Endothelial cell (in vitro differentiated cells): ENCODE measurements around the gene TECTA. TPM values are rescaled to one million over a fixed set of nuclear protein-coding genes. Genes with fewer than 3 reads are reported as not detected.

Source experiments
- DNase-seq: peaks from one replicate; pipeline ENCODE4 v3.0.0; 2021; ENCODE audit warnings: low spot score
- H3K27ac Mint-ChIP-seq: one replicate; pipeline ENCODE4 v1.8.0; 2021; ENCODE audit warnings: mixed read lengths, inconsistent platforms; ENCODE audit not compliant: unreplicated experiment
- H3K27me3 Mint-ChIP-seq: one replicate; pipeline ENCODE4 v1.8.0; 2021; ENCODE audit warnings: mild to moderate bottlenecking, moderate library complexity, mixed read lengths, inconsistent platforms; ENCODE audit not compliant: unreplicated experiment
- H3K36me3 Mint-ChIP-seq: one replicate; pipeline ENCODE4 v1.8.0; 2021; ENCODE audit warnings: mild to moderate bottlenecking, low read depth, mixed read lengths, inconsistent platforms; ENCODE audit not compliant: unreplicated experiment
- H3K4me1 Mint-ChIP-seq: one replicate; pipeline ENCODE4 v1.8.0; 2021; ENCODE audit warnings: mild to moderate bottlenecking, mixed read lengths, inconsistent platforms; ENCODE audit not compliant: unreplicated experiment
- H3K4me3 Mint-ChIP-seq: one replicate; pipeline ENCODE4 v1.8.0; 2021; ENCODE audit warnings: mild to moderate bottlenecking, mixed read lengths, inconsistent platforms; ENCODE audit not compliant: unreplicated experiment
- H3K9me3 Mint-ChIP-seq: one replicate; pipeline ENCODE4 v1.8.0; 2021; ENCODE audit warnings: mixed read lengths, inconsistent platforms; ENCODE audit not compliant: unreplicated experiment
- CTCF ChIP-seq: fragments of 200-600 bp; sonication (generic); IDR thresholded peaks from one replicate; pipeline ENCODE4 v1.5.0; 2021; ENCODE audit warnings: antibody characterized with exemption; ENCODE audit not compliant: unreplicated experiment
- total RNA-seq: library from RNA; stranded (reverse); fragmentation: NEBNext Ultra II Directional; extraction: Animal tissue kit (Norgen Biotek cat#: 25700); gene quantifications from one replicate; pipeline ENCODE4 v1.2.1, GENCODE V29; 2021; ENCODE audit not compliant: unreplicated experiment

TECTA gene
- total RNA-seq, 1 donor from 2014 or later, result 2.2 TPM

DNA sequence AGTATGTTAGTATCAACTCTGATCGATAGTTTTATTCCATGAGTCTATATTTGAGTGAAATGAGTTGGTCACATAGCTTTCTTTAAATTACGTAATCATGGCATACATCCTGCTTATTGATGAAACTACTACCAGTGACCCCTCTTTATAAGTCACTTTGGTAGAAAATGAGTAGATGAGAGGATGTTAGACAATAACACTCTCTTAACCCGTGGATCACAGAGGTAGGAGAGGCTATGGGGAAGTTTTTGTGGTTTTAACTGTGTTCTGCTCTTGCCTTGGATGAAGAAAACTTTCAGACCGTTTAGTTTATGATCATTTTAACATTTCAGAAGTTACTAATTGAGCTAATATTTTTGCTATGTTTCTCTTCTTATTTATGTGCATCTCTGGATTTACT is 43.1 kb upstream of the TECTA start:
- Mint-ChIP-seq H3K27me3 (no peaks in the 10 kb centered on the region), H3K9me3 (no peaks in the 10 kb centered on the region), H3K4me3 (no peak overlapping the region), H3K27ac (no peak overlapping the region), H3K4me1 (no peaks in the 10 kb centered on the region), H3K36me3 (peaks cover 5% of the 10 kb centered on the region)
- DNase-seq, result no peak
- no peak for TF ChIP-seq CTCF

DNA sequence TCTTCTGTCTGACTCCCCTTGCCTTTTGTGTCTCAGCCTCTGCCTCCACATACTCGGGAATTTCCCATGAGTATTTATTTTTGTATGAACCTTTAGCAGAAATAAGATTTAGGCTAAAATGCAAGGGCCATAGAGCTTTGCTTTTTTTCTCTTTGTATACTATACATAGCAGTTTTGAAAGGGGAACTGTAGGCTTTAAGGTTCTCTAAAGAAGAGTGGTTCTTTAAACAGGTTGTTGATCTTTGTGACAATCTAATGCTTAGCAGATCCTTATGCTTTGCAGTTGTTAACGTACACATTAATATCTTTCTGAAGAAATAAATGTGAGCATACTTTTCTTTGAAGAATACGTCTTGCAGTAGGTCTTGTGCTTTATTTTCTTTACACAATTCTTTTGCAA is 42.1 kb upstream of the TECTA start:
- Mint-ChIP-seq H3K4me3 (no peak overlapping the region), H3K27ac (no peak overlapping the region), H3K9me3 (no peaks in the 10 kb centered on the region), H3K36me3 (peaks cover 5% of the 10 kb centered on the region), H3K4me1 (no peaks in the 10 kb centered on the region), H3K27me3 (no peaks in the 10 kb centered on the region)
- DNase-seq, result no peak
- no peak for TF ChIP-seq CTCF

GRCh38 chr11:121059605-121060004 is 41.4 kb upstream of the TECTA start:
- Mint-ChIP-seq H3K4me1 (no peaks in the 10 kb centered on the region), H3K9me3 (no peaks in the 10 kb centered on the region), H3K27me3 (no peaks in the 10 kb centered on the region), H3K4me3 (no peak overlapping the region), H3K27ac (no peak overlapping the region), H3K36me3 (peaks cover 5% of the 10 kb centered on the region)
- no peak for TF ChIP-seq CTCF
- no peak for DNase-seq

DNA sequence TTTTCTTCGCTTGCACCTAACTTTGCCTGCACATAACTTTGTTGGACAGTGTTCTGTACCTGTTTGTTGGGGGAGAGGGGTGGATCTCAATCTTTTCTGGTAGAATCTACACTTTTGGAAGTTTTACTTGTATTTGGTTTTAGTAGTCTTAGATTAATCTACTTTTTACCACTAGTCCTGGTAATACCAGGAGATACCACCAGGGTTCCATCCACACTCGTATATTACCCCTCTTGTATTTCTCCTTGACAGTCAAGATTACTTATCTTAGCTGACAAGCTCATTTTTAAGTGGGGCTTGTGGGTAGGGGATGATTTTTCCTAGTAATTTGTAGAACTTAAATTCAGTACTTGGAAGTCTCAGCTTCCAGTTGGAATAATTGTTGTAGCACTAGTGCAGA is 37.3 kb upstream of the TECTA start:
- H3K27me3 Mint-ChIP-seq, result no peaks in the 10 kb centered on the region
- peak; percentile 89 for TF ChIP-seq CTCF
- H3K4me1 Mint-ChIP-seq, result no peaks in the 10 kb centered on the region
- H3K9me3 Mint-ChIP-seq, result no peaks in the 10 kb centered on the region
- no peak overlapping the region for H3K4me3 Mint-ChIP-seq
- DNase-seq, result peak; percentile 8
- H3K36me3 Mint-ChIP-seq, result peaks cover 13% of the 10 kb centered on the region
- no peak overlapping the region for H3K27ac Mint-ChIP-seq

DNA sequence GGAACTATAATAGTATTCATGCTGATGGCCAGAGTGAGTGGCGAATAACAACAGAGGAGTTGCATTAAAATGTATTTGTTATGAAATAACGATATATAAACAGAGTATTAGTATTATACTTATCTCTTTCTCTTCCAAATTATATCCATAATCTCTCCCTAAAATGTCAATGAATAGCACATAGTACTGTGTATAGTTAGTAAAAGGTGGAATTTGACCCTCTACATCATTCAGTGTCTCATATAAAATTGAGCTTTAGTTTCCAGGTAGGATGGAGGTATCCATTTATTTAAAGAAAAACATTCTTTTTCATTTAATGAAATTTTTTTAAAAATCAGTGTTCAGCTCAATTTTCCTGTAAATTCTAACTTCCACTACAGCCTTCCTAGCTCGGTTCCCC is 34.4 kb upstream of the TECTA start:
- Mint-ChIP-seq H3K27ac (no peak overlapping the region), H3K4me1 (peaks cover 6% of the 10 kb centered on the region), H3K27me3 (no peaks in the 10 kb centered on the region), H3K36me3 (peaks cover 25% of the 10 kb centered on the region), H3K9me3 (no peaks in the 10 kb centered on the region), H3K4me3 (no peak overlapping the region)
- no peak for DNase-seq
- no peak for TF ChIP-seq CTCF
